ENCODE data around the gene IL18R1.

GRCh38 chr2:102317715-102318114 is 37.9 kb upstream of the IL18R1 start:
- no peak for TF ChIP-seq EZH2 (IDR thresholded peaks at IDR 0.05; ENCODE audit: insufficient read depth, poor library complexity, severe bottlenecking)
- no peak for TF ChIP-seq EZH2phosphoT487 (IDR thresholded peaks at IDR 0.05; ENCODE audit: insufficient read depth, low read depth)
